K562 (cell line): ENCODE measurements around the gene SPATA3. TPM values are rescaled to one million over a fixed set of nuclear protein-coding genes. Genes with fewer than 3 reads are reported as not detected.

Experiments
- ARID4B ChIP-seq: sonication (generic); formaldehyde crosslinking; IDR thresholded peaks from 2 replicates; pipeline ENCODE4 v1.8.0; 2022; ENCODE audit warnings: mild to moderate bottlenecking, missing genetic modification reagents
- CSDE1 ChIP-seq, 2 experiments: fragments of 450-650 bp; IDR thresholded peaks; 2 replicates each; pipeline ENCODE4 v1.6.1; 2016; ENCODE audit warnings: mild to moderate bottlenecking in 1 of 2
- ESRRB ChIP-seq: fragments of 250-450 bp; sonication (Bioruptor Pico); IDR thresholded peaks from 2 replicates; pipeline ENCODE4 v1.5.0; 2020; ENCODE audit warnings: mild to moderate bottlenecking, moderate library complexity, borderline replicate concordance
- FOXA1 ChIP-seq: fragments of 450-650 bp; IDR thresholded peaks from 2 replicates; pipeline ENCODE4 v1.6.1; 2016; ENCODE audit warnings: mild to moderate bottlenecking, borderline replicate concordance
- GATAD2A ChIP-seq: fragments of 450-650 bp; IDR thresholded peaks from 2 replicates; pipeline ENCODE4 v1.6.1; 2017
- HINFP ChIP-seq: fragments of 450-650 bp; conservative IDR thresholded peaks from 2 replicates; pipeline ENCODE4 v1.6.1; 2016; ENCODE audit warnings: missing genetic modification characterization, low read depth, mild to moderate bottlenecking, control low read depth, missing compliant biosample characterization
- HLTF ChIP-seq: fragments of 450-650 bp; IDR thresholded peaks from 2 replicates; pipeline ENCODE4 v1.6.1; 2016
- HMG20A ChIP-seq: fragments of 450-650 bp; formaldehyde crosslinking; conservative IDR thresholded peaks from 2 replicates; pipeline ENCODE4 v1.4.0; 2020; ENCODE audit warnings: mild to moderate bottlenecking, mixed read lengths
- HOXB6 ChIP-seq: fragments of 250-450 bp; sonication (Bioruptor Pico); IDR thresholded peaks from 2 replicates; pipeline ENCODE4 v1.5.1; 2022; ENCODE audit warnings: mild to moderate bottlenecking, borderline replicate concordance
- JUND ChIP-seq, 2 experiments: IDR thresholded peaks; 2 replicates in 1 of 2; 3 replicates in 1 of 2; pipeline ENCODE4 v1.6.1; 2011; ENCODE audit warnings: borderline replicate concordance in 2 of 2, low read depth in 2 of 2, low read length in 2 of 2, improper control_type of control experiment in 1 of 2, missing biosample characterization in 1 of 2, missing genetic modification characterization in 1 of 2, missing genetic modification reagents in 1 of 2
- MCM5 ChIP-seq: fragments of 450-650 bp; IDR thresholded peaks from 2 replicates; pipeline ENCODE4 v1.6.1; 2016; ENCODE audit warnings: low read depth
- MECOM ChIP-seq: fragments of 250-450 bp; sonication (Bioruptor Pico); IDR thresholded peaks from 2 replicates; pipeline ENCODE4 v1.8.0; 2022; ENCODE audit warnings: inconsistent platforms
- NCOA1 ChIP-seq: fragments of 450-650 bp; IDR thresholded peaks from 2 replicates; pipeline ENCODE4 v1.6.1; 2016; ENCODE audit warnings: low read depth
- PTTG1 ChIP-seq: fragments of 450-650 bp; IDR thresholded peaks from 2 replicates; pipeline ENCODE4 v1.6.1; 2016; ENCODE audit warnings: low read depth, mild to moderate bottlenecking, missing genetic modification characterization, missing compliant biosample characterization
- RFX5 ChIP-seq: IDR thresholded peaks from 2 replicates; pipeline ENCODE4 v1.6.1; 2011; ENCODE audit warnings: low read depth, mild to moderate bottlenecking, improper control_type of control experiment, low read length
- TARDBP ChIP-seq: fragments of 450-650 bp; IDR thresholded peaks from 2 replicates; pipeline ENCODE4 v1.6.1; 2016
- THRA ChIP-seq: fragments of 450-650 bp; IDR thresholded peaks from 2 replicates; pipeline ENCODE4 v1.6.1; 2017; ENCODE audit warnings: mild to moderate bottlenecking, moderate library complexity
- ZBTB1 ChIP-seq: sonication (generic); formaldehyde crosslinking; IDR thresholded peaks from 2 replicates; pipeline ENCODE4 v1.8.1; 2023; ENCODE audit warnings: missing genetic modification reagents, low read depth, mild to moderate bottlenecking, borderline replicate concordance
- ZNF124 ChIP-seq: sonication (generic); formaldehyde crosslinking; IDR thresholded peaks from 2 replicates; pipeline ENCODE4 v1.8.1; 2022; ENCODE audit warnings: missing genetic modification reagents
- ZNF174 ChIP-seq: fragments of 250-450 bp; sonication (Bioruptor Pico); IDR thresholded peaks from 2 replicates; pipeline ENCODE4 v1.4.0; 2020; ENCODE audit warnings: mild to moderate bottlenecking
- ZNF197 ChIP-seq: fragments of 200-800 bp; sonication (Bioruptor generic); IDR thresholded peaks from 2 replicates; pipeline ENCODE4 v1.6.1; 2016; ENCODE audit warnings: low read depth, missing genetic modification characterization, missing compliant biosample characterization
- ZNF232 ChIP-seq: sonication (generic); formaldehyde crosslinking; IDR thresholded peaks from 2 replicates; pipeline ENCODE4 v1.8.0; 2022; ENCODE audit warnings: mild to moderate bottlenecking, missing genetic modification reagents
- polyA plus RNA-seq, 8 experiments: library from polyadenylated mRNA; depleted of rRNA in 4 of 8; stranded (reverse) in 5 of 8; unstranded in 3 of 8; fragments of >200 nt; fragmentation: Nextera tagmentation in 2 of 8; fragmentation: Illumina TruSeq in 1 of 8; extraction: Ambion mirVana in 2 of 8; extraction: Trizol in 1 of 8; gene quantifications; 2 replicates each; pipeline versions ENCODE4 v1.2.1 to v1.2.3, GENCODE V29; 2011 to 2014; ENCODE audit warnings: inconsistent platforms in 1 of 8, missing spikeins in 1 of 8
- total RNA-seq, 7 experiments: library from RNA; depleted of rRNA in 6 of 7; stranded (reverse); fragments of >200 nt in 6 of 7; fragmentation: Illumina TruSeq in 2 of 7; extraction: Trizol in 2 of 7; gene quantifications; 2 replicates each; pipeline versions ENCODE4 v1.2.1 to v1.2.3, GENCODE V29; 2011 to 2021; ENCODE audit warnings: low replicate concordance in 1 of 7

Gene SPATA3
- total and polyA plus RNA-seq, 9 of the 15 experiments (the other 6 are each of a cell fraction or from before 2014, with no cell fraction given): not detected

GRCh38 chr2:231052494-231053451 is 56.9 kb downstream of the SPATA3 start (continued):
- TF ChIP-seq ZNF197 (CRISPR knock-in tag): no peak
- TF ChIP-seq JUND (IDR thresholded peaks at IDR 0.05; ENCODE audit: borderline replicate concordance, low read depth, low read length): no peak
- TF ChIP-seq JUND (tag; IDR thresholded peaks at IDR 0.05; ENCODE audit: borderline replicate concordance, low read depth, low read length): no peak; the same call in 2 of the 3 replicates
- TF ChIP-seq ZNF174 (CRISPR knock-in tag): no peak
- no peak for TF ChIP-seq CSDE1 (IDR thresholded peaks at IDR 0.05)
- TF ChIP-seq ESRRB (CRISPR knock-in tag): no peak
- no peak for TF ChIP-seq HINFP
- TF ChIP-seq HMG20A (CRISPR knock-in tag): no peak
- TF ChIP-seq ZBTB1 (CRISPR knock-in tag): no peak
- no peak for TF ChIP-seq ZNF232 (CRISPR knock-in tag)
- TF ChIP-seq TARDBP: no peak
- no peak for TF ChIP-seq THRA
- no peak for TF ChIP-seq MCM5
- TF ChIP-seq GATAD2A: no peak
- TF ChIP-seq NCOA1: no peak
- no peak for TF ChIP-seq HOXB6 (CRISPR knock-in tag)
- no peak for TF ChIP-seq RFX5
- TF ChIP-seq MECOM (CRISPR knock-in tag): no peak
- no peak for TF ChIP-seq PTTG1 (tag)
- TF ChIP-seq ZNF124 (CRISPR knock-in tag): no peak
- TF ChIP-seq FOXA1: no peak
- TF ChIP-seq ARID4B (CRISPR knock-in tag): no peak
- TF ChIP-seq HLTF: no peak
